Heart left ventricle (tissue), 16 donors: ENCODE results near the gene SUGCT. TPM values are rescaled to one million over a fixed set of nuclear protein-coding genes. Genes with fewer than 3 reads are reported as not detected.

Experiments
- ATAC-seq, 4 donors: fragments of 200-7000 bp; cut with Tn5 transposase; one replicate each; pipeline ENCODE4 v1.9.1; 2020 to 2022; ENCODE audit warnings: moderate library complexity in 4 of 4, mild to moderate bottlenecking in 3 of 4, moderate number of reproducible peaks in 1 of 4
- DNase-seq, 5 donors: peaks; one replicate each; pipeline ENCODE4 v3.0.0-alpha.2; 2020
- H3K27ac ChIP-seq, 12 donors: fragments of 200-600 bp; sonication (generic) in 4 of 12; one replicate each; pipeline versions ENCODE4 v1.5.0 to v1.8.0; 2016 to 2022; ENCODE audit warnings: mild to moderate bottlenecking in 2 of 12
- H3K27me3 ChIP-seq, 9 donors: fragments of 200-600 bp; sonication (generic) in 2 of 9; one replicate each; pipeline versions ENCODE4 v1.5.1 to v1.8.0; 2016 to 2022; ENCODE audit warnings: mild to moderate bottlenecking in 3 of 9
- H3K36me3 ChIP-seq, 9 donors: fragments of 200-600 bp; sonication (generic) in 2 of 9; one replicate each; pipeline versions ENCODE4 v1.5.0 to v1.8.0; 2018 to 2022; ENCODE audit warnings: mild to moderate bottlenecking in 2 of 9
- H3K4me1 ChIP-seq, 12 donors: fragments of 200-600 bp; sonication (generic) in 4 of 12; one replicate each; pipeline versions ENCODE4 v1.5.0 to v1.8.0; 2016 to 2022; ENCODE audit warnings: mild to moderate bottlenecking in 3 of 12
- H3K4me3 ChIP-seq, 12 donors: fragments of 200-600 bp; sonication (generic) in 4 of 12; one replicate each; pipeline versions ENCODE4 v1.5.0 to v1.8.0; 2017 to 2022; ENCODE audit warnings: mild to moderate bottlenecking in 9 of 12, moderate library complexity in 4 of 12
- H3K9me3 ChIP-seq, 12 donors: fragments of 200-600 bp; sonication (generic) in 4 of 12; one replicate each; pipeline versions ENCODE4 v1.5.0 to v1.8.0; 2016 to 2022; ENCODE audit warnings: mild to moderate bottlenecking in 1 of 12
- CTCF ChIP-seq, 12 donors: fragments of 200-600 bp; sonication (generic) in 4 of 12; IDR thresholded peaks; one replicate each; pipeline versions ENCODE4 v1.5.0 to v1.8.0; 2018 to 2022; ENCODE audit warnings: antibody characterized with exemption in 12 of 12, mild to moderate bottlenecking in 5 of 12
- POLR2A ChIP-seq, 2 donors: fragments of 450-650 bp; IDR thresholded peaks; one replicate each; pipeline ENCODE4 v1.6.1; 2017; ENCODE audit warnings: antibody characterized with exemption in 2 of 2, mild to moderate bottlenecking in 2 of 2, moderate library complexity in 2 of 2
- WGBS, 4 donors: extraction: QIAGEN DNeasy Blood & Tissue Kit in 2 of 4; methylation state at CpG; one replicate each; pipeline versions ENCODE4 v1.1.5 to v1.1.7; 2013 to 2018; 5-methylcytosine and 5-hydroxymethylcytosine counted together
- intact Hi-C, 10 donors: fragments of 100-400 bp; cut with DNase I; formaldehyde crosslinking; loops; one replicate each; pipeline versions ENCODE4 v1.11.1 to v1.14.2; 2022
- polyA plus RNA-seq, 2 donors: library from polyadenylated mRNA; stranded (reverse); fragments of 200-250 nt; gene quantifications; one replicate each; pipeline ENCODE4 v1.2.3, GENCODE V29; 2013
- total RNA-seq, 9 donors: library from RNA; depleted of rRNA in 2 of 9; stranded (reverse); fragments of >200 nt in 2 of 9; fragmentation: NEBNext Ultra II Directional in 3 of 9; extraction: Animal tissue kit (Norgen Biotek cat#: 25700) in 3 of 9; gene quantifications; one replicate each; pipeline versions ENCODE4 v1.1.0 to v1.2.4, GENCODE V29; 2016 to 2023
- donor health status: ischemic (EF 13 %, LVEDD 7.1; RV severe dilation, severe dysfunction).
- donor health status: healthy with polysubstance abuse.
- donor health status: DM: no; HTN: yes; CAD: no.
- donor health status: DM: no; HTN: no; CAD: no.
- donor health status: ischemic (EF 25% LVEDD 6.9; RV normal size, moderate dysfunction).
- donor health status: ischemic (EF 25% LVEDD 5.7; RV mildly dilated, moderate dysfunction).
- donor health status: healthy.
- donor health status: DM: yes; HTN: yes; CAD: no.
- donor health status: ischemic (EF 35%, LVEDD 5.7; RV mildly dilated, moderate dysfunction).
- donor health status: nonischemic (EF 11% LVEDD 7.7; RV severe dilation, severe dysfunction).
- donor health status: DM: yes; HTN: yes; CAD: no.
- donor health status: PGD.
- donor health status: ischemic (EF 29% LVEDD 5.4; RV normal size, mild dysfunction).
- donor health status: nonischemic (EF 23%, LVEDD 6.1; RV moderate dilation, normal function).

The SUGCT gene
- total and polyA plus RNA-seq, 11 donors, result 1.4 to 7.6 (median 4.4) TPM

DNA sequence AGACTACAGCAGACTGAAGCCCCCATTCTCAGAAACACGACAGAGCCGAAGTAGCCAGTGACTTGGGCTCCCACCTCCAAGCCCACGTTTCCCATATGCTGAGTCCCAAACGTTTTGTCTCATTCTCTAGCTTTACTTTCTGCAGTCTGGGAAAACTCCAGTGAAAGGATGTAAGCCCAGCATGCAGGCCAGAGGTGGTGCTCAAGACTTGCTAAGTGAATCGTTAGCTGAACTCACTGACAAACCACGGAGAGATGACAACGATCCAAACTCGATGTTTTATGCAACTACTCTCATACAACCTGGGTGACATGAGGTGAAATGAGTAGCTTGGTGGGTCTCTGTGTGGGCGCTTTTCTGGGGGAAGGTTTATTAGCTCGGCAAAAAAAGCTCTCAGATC, 731.8 kb downstream of the SUGCT start:
- WGBS, 4 donors, result 58 to 74% (median 65%) methylated on average over 10 of the region's 10 CpGs
- H3K4me1 ChIP-seq, result no peaks in the 10 kb centered on the region
- H3K36me3 ChIP-seq, result no peaks in the 10 kb centered on the region
- no peaks in the 10 kb centered on the region for H3K27me3 ChIP-seq
- H3K9me3 ChIP-seq, result peaks cover 0 to 28% (median 9%) of the 10 kb centered on the region in 12 donors
- intact Hi-C loops, result no loop called here
- H3K4me3 ChIP-seq, result no peak overlapping the region
- TF ChIP-seq CTCF (IDR thresholded peaks at IDR 0.05), result peak in 5 of 12 donors; percentile 16 to 51 (median 22)
- TF ChIP-seq POLR2A (IDR thresholded peaks at IDR 0.05), result no peak
- no peak overlapping the region for H3K27ac ChIP-seq
- DNase-seq (no peak), ATAC-seq (peak in 3 of 4 donors; percentile 29 to 48 (median 34))

DNA sequence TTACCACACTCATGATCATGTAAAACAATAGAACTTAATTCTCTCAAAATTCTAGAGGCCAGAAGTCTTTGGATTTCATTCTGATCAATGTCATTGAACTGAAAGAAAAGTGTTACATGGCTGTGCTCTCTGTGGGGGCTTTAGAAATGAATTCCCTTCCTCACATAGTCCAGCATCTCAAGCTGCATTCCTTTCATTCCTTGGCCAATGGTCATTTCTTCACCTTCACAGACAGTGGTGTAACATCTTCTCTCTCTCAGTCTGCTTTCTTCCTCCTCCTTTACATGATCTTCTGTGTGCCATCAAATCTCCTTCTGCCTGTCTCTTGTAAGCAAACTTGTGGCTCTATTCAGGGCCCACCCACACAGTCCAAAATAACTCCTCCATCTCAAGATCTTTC, 735.3 kb downstream of the SUGCT start:
- Histone ChIP-seq H3K27me3 (no peaks in the 10 kb centered on the region), H3K27ac (no peak overlapping the region), H3K4me1 (no peaks in the 10 kb centered on the region), H3K9me3 (peaks cover 0 to 28% (median 9%) of the 10 kb centered on the region in 12 donors), H3K36me3 (no peaks in the 10 kb centered on the region), H3K4me3 (no peak overlapping the region)
- TF ChIP-seq POLR2A (IDR thresholded peaks at IDR 0.05), result no peak
- no peak for TF ChIP-seq CTCF (IDR thresholded peaks at IDR 0.05)
- no peak for DNase-seq
- intact Hi-C loops, result no loop called here
- no peak for ATAC-seq

DNA sequence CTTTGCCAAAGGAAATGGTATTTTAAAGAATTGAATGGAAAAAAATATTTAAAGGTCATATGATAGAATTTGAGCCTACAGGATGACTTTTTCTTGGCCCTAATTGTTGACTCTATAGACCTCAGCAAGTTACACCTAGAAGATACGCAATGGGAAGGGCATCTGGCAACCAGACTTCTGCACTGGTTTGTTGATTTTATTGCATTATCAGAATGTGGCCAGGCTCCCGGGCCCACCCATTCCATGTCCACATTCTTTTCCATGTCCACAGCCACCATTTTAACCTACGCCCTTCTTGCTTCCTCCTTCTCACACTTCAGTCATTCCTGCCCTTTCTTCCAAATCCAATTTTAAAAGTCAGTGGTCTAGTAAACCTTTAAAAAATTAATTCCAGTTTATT, 738.4 kb downstream of the SUGCT start:
- Histone ChIP-seq H3K36me3 (no peaks in the 10 kb centered on the region), H3K27ac (no peak overlapping the region), H3K4me1 (no peaks in the 10 kb centered on the region), H3K9me3 (peaks cover 0 to 28% (median 9%) of the 10 kb centered on the region in 12 donors), H3K27me3 (no peaks in the 10 kb centered on the region), H3K4me3 (no peak overlapping the region)
- DNase-seq (no peak), ATAC-seq (no peak)
- intact Hi-C loops, result no loop called here
- TF ChIP-seq POLR2A (IDR thresholded peaks at IDR 0.05), result no peak
- no peak for TF ChIP-seq CTCF (IDR thresholded peaks at IDR 0.05)
- WGBS, 4 donors, result 85 to 94% (median 89%) methylated on average over 3 of the region's 3 CpGs

DNA sequence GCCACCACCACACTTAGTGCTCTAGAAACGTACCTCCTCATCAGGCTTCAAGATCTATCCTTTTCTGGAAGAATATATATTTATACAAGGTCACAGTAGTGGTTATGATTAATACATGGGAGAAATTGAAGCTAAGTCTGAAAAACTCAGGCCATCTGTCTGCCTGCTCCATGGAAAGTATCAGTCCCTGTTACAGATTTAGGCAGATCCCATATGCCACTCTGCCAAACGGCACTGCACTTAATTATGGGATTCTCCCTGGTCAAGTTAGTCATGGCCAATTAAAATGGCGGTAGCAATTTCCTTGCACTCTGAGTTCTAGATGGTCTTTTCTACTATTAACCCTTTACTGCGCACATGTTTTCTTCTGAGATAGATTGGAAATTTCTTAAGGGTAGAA, 740.0 kb downstream of the SUGCT start:
- Histone ChIP-seq H3K4me3 (no peak overlapping the region), H3K4me1 (no peaks in the 10 kb centered on the region), H3K27me3 (no peaks in the 10 kb centered on the region), H3K9me3 (peaks cover 0 to 14% (median 1%) of the 10 kb centered on the region in 12 donors), H3K27ac (no peak overlapping the region), H3K36me3 (no peaks in the 10 kb centered on the region)
- intact Hi-C loops, result no loop called here
- TF ChIP-seq POLR2A (IDR thresholded peaks at IDR 0.05), result no peak
- no peak for TF ChIP-seq CTCF (IDR thresholded peaks at IDR 0.05)
- WGBS, 4 donors, result 86 to 92% (median 90%) methylated on average over 4 of the region's 4 CpGs
- ATAC-seq (no peak), DNase-seq (no peak)
